ENCODE measurements around the gene OSBPL2.

The OSBPL2 gene

DNA sequence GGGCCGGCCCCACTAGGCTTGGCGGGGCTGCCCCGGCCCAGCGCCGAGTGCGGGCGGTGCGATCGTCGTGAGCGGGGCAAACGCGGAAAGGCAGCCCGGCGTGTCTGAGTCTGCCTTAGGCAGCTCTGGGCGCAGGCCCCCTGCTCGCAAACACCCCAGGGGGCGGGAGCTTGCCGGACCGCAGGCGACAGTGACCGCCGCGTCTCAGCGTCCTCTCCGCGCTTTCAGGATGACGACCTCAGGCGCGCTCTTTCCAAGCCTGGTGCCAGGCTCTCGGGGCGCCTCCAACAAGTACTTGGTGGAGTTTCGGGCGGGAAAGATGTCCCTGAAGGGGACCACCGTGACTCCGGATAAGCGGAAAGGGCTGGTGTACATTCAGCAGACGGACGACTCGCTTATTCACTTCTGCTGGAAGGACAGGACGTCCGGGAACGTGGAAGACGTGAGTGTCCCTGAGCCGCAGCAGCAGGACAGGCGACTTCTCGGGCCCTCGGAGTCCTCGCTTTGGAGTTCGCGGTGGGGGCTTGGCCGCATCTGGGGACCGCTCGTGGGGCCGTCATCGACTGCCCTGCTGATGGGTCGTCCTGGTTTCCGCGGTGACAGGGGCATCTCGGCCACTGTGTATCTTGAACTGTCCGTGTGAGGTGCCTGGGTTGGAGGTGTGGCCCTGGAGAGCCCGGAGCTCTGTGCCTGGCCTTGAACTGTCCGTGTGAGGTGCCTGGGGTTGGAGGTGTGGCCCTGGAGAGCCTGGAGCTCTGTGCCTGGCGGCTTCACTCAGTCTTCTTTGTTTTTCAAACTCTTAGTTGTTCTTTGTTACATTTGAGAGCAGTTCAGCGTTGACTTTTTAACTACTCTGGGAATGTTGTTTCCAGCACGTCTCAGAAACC lies 65.3 kb downstream of the OSBPL2 start:
- DNase-seq = no peak

DNA sequence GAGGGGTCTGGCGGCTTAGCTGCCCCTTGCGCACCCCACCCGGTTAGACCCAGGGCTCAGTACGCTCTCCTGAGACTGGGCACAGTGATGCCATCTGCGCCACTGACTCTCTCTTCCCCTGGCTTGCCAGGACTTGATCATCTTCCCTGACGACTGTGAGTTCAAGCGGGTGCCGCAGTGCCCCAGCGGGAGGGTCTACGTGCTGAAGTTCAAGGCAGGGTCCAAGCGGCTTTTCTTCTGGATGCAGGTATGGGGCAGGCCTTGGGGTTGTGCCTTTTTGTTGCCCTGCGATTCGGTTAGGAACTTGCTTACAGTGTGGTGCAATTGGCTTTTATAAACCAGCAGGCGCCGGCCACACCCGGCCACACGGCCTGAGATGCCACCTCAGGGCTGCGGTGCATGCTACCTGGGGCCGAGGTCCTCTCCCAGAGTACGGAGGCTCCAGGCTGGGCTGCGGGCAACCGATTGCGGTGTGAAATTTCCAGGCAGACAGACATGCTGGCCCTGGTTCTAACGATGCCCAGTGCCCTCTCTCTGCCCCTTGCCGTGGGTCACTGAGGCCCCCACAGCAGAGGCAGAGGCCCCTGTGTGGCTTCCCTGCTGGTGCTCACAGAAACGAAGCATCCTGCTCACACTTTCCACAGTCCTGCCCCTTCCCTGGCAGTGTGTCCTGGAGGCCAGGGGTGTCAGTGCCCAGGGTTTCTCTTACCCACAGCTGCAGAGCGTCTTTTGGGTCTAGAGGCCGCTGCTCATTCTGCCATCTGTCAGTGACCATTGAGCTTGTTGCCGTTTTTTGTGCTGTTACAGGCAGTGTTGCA lies 66.2 kb downstream of the OSBPL2 start:
- no peak for DNase-seq

DNA sequence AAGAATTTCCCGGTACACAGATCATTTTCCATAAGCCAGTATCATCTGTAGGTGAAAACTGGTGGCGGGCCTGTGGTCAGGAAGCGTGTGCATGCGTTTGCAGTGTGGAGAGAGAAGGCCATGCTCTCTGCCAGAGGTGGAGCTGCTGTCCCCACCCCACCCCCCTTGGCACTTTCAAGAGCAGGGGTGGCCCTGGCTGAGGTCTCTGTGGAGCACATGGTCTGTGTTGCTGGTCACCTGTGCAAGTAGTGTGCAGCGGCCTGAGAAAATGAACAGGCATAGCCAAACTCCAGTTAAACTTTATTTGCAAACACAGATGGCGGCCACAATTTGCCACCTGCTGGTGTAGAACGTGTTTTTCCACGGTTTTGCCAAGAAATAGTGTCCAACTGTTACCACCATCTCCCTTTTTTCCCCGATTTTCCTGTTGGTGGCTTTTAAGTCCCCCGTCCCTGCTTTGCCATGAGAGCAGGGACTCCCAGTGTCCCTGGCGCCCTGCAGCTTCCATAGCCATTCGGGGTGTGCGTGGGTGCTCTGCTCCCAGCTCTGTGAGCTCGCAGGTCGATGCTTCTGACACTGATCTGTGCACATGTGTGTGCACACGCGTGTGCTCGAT lies 66.9 kb downstream of the OSBPL2 start:
- DNase-seq = no peak

DNA sequence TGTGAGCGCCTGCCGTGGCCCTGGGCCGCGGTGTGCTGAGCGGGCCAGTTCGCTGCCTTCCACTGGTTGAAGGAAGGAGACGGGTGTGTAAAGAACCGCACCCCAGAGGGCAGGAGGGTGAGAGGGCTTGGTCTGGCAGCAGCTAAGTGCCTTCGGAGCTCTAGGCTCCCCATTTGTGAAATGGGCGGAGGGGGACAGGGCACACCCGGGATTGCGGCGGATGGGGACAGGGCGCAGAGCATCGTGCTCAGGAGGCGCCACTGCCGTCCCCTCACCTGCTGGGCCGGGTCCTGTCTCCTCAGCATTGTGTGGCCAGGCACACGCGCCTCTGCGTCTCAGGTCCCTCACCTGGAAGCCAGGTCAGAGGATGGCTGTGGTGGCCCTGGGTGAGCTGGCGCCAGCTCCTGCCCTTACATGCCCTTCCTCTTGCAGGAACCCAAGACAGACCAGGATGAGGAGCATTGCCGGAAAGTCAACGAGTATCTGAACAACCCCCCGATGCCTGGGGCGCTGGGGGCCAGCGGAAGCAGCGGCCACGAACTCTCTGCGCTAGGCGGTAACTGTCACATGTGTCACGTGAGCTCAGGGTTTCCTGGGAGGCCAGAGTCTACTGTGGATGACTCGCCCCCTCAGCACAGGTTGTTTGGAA lies 67.6 kb downstream of the OSBPL2 start:
- no peak for DNase-seq

DNA sequence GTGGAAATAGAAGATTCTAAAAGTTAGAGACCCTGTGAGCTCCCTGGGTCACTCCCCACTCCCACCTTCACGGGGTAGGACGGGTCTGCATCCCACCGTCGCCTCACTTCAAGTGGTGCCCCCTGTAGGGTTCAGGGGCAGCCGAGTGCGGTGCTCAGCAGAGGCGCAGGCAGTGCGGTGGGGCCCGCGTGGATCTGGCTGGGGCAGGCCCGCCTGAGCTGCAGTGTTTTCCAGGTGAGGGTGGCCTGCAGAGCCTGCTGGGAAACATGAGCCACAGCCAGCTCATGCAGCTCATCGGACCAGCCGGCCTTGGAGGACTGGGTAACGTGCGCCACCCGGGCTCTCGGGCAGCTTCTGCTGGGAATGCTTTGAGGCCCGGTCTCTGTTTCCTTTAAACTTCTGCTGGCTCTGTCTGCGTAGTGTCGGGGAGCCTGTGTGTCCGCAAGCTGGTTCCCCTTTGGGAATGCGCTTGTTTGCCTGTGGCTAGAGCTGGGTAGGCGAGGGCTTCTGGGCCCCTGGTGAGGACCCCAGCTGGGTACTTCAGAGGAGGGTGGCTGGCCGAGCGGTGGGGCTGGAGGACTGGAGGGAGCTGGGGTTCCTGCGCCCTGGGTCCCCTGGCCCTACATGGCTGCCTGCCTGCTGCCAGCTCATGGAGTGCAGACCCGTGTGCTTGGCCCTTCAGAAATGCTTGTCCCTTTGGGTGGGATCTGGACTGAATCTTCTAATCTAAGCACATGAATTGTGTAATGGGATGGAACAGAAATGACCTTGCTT lies 68.3 kb downstream of the OSBPL2 start:
- DNase-seq = no peak

DNA sequence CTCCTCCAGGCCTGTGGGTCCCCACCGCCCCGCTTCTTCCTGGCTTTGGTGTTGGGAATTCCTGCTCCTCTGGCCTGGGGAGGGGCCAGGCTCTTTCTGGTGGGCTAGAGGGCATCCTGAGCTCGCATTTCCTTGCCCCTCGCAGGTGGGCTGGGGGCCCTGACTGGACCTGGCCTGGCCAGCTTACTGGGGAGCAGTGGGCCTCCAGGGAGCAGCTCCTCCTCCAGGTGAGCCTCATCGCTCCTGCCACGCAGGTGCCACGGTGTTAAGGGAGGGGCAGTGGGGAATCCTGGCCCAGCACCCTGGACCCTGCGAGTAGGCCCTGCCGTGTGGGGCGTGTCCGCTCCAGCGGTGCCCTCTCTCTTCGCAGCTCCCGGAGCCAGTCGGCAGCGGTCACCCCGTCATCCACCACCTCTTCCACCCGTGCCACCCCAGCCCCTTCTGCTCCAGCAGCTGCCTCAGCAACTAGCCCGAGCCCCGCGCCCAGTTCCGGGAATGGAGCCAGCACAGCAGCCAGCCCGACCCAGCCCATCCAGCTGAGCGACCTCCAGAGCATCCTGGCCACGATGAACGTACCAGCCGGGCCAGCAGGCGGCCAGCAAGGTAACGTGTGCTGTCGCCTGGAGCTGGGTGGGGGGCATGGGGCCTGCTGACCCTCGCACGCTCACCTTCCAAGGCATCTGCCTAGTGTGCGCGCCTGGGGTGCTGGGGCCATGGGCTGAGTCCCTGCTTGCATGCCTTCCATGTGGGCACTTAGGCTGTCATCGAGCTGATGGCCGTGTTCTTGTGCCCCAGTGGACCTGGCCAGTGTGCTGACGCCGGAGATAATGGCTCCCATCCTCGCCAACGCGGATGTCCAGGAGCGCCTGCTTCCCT lies 69.1 kb downstream of the OSBPL2 start:
- DNase-seq = no peak

DNA sequence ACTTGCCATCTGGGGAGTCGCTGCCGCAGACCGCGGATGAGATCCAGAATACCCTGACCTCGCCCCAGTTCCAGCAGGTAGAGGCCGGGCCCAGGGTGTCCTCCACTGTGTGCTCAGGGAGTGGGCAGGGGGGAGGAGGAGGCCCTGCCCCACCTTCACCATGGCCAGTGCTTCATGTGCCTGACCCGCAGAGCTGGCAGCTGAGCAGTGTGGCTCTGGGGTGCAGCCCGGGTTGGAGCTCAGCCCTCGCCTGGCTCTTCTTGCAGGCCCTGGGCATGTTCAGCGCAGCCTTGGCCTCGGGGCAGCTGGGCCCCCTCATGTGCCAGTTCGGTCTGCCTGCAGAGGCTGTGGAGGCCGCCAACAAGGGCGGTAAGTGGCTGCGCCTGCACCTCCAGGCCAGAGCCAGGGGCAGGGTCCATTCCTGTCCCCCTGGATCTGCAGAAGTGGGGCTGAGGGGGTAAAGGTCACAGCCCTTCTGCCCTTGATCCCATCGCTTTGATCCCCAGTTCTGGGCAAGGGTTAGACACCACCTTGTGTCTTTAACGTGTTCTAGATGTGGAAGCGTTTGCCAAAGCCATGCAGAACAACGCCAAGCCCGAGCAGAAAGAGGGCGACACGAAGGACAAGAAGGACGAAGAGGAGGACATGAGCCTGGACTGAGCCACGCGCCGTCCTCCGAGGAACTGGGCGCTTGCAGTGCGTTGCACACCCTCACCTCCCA lies 69.9 kb downstream of the OSBPL2 start:
- DNase-seq = no peak

DNA sequence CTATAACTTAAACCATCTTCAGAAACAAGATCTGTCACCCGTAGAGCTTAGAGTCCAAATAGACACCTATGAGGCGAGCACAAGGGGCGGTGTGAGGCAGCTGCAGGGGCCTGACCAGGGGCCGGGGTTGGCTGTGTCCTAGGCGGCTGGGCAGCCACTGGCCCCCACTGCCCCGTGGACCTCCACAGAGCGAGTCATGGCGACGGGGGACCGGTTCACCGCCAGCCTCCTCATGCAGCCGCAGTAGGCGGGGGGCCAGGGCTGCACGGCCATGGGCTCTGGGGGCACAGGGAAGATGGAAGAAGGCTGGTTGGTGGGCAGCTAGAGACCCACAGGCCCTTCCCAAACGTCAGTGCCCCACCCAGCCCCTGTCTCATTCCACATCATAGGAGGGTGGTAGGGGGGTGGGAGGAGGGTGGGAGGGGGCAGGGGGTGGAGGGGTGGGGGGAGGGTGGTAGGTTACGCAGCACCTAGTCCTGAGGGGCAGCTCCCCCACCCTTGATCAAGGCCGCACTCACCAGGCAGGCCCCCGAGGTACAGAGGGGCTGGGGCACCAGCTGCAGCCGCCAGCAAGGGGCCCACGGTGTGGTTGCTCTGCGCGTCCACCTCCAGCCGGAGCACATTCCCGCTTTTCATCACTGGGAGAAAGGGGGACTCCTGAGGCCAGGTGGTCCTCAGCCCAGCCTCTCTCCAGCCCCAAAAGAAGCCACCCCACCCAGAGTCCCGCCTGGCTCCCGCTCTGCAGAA lies 71.0 kb downstream of the OSBPL2 start:
- no peak for DNase-seq

DNA sequence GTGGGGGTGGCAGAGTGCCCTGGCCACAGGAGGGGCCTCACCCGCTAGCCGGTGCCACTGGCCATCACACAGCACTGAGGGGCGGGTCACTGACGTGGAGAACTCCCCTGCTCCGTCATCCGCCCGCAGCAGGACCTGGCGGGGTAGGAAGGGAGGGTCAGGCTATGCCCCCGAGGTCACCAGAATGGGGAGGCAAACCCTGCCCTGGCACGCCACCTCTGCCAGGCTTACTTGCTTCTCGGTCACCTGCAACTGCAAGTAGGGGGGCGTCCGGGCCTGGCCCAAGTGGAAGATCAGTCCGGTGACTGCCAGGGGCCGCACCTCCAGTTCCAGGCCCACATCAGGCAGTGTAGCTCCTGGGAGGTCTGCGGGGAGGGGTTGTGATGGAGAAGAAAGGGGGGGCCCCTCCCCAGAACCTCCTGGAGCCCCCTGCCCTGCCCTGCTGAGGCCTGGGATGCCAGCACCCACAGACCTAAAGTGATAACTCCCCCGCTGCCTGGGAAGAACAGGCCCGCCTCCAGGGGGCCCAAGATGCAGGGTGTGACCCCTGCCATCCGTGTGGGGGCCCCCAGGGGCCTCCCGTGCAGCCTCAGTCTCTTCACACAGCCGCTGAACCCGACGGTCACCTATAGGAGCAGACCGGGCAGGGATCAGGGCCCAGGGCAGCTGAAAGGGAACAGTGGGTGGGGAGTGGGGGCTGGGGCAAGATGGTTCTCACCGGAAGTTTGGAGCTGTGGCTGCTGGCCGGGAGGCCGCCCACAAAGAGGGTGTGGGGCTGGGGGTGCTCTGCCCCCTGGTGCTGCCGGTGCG lies 71.8 kb downstream of the OSBPL2 start:
- no peak for DNase-seq

DNA sequence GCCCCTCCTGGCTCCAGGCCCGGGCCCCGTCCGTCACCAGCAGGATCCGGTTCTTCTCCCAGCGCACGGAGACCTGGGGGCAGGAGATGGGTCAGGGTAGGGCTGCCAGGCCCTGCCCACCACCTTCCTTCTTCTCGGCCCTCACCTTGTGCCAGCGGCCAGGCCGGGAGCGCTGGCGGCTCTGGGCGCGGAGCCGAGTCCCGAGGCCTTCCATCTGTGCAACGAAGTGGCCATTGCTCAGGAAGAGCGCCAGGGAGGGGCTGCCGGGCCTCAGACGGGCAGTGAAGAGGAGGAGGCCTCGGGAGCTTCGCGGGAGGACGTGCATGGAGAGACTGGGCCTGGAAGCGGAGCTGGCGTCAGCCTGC lies 72.4 kb downstream of the OSBPL2 start:
- DNase-seq = no peak

DNA sequence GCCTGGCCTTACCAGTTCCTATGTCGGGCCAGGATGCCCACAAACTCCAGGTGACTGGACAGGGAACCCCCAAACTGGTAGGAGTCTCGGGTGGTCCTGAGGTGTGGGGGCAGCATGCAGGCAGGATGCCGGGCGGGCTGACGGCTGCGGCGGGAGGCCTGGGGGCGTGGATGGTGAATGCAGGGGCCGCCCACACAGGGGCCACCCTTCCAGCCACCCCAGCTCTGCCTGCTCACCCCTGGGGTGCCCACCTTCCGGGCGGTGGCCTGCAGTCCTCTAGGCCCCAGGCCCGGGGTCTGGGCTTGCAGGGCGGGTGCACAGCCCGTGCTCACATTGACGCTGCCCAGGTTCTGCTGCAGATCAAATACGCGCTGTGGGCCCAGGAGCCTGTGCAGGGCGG lies 72.8 kb downstream of the OSBPL2 start:
- no peak for DNase-seq

DNA sequence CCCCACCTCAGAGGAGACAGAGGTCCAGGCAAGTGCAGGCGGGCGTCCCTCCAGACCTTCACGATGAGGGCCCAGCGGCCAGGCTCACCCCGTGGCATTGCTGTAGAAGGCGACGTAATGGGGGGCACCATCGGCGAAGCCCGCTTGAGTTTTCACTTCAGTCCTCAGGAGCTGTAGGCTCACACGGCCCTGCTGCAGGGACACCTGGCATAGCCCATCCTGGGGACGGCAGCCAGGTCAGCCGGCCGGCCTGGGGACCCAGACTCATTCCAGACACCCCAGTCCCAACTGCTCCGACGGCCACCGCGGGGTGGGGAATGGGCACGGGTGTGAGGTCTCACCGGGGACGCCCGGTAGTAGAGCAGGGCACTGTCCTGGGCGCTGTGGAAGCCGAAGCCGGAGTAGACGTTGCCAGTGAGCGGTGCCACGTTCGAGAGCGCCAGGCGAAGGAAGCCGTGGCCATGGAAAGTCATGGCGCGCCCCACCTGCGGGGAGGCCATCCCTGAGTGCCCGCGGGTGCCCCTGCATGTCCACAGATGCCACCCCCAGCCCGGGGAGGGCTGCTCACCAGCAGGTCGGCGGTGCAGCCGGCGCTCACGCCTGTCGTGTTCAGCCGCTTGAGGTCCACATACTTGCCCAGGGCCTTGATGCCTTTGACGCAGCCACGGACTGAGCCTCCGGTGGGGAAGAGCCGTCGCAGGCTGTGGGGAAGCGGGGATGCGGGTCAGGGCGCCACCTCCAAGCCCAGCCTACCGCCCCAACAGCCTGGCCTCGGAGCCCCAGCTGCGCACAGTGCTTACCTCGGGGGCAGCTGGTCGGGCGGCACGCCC lies 73.7 kb downstream of the OSBPL2 start:
- DNase-seq = no peak

DNA sequence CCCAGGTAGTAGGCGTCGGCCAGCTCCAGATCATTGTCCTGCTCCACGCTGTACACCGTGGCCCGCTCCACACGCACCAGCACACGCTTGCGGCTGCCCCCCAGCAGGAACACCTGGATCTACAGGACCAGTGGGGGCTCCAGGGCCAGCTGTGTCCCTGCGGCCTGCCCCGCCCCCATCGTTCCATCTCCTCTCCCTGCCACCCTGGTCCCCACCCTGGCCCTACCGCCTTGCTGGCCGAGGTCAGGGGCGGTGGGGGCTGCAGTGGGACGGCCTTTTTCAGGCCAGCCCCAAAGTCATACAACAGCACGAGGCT lies 74.3 kb downstream of the OSBPL2 start:
- no peak for DNase-seq

DNA sequence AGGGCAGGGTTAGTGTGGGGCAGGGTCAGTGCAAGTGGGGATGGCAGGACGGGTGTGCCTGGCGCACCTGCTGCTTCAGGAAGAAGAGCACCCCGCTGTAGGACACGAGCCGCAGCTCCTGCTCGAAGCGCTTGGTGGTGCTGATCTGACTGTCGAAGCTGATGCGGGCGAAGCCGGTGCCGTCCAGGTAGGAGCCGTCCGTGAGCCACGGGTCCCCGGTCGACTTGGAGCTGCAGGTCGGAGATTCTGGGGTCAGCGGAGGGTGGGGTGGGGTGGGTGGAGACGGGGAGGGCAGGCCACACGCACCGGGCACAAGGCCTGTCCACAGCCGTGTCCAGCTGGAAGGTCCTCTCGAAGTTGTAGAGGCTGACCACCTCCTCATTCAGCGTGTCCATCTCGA lies 74.7 kb downstream of the OSBPL2 start:
- no peak for DNase-seq

DNA sequence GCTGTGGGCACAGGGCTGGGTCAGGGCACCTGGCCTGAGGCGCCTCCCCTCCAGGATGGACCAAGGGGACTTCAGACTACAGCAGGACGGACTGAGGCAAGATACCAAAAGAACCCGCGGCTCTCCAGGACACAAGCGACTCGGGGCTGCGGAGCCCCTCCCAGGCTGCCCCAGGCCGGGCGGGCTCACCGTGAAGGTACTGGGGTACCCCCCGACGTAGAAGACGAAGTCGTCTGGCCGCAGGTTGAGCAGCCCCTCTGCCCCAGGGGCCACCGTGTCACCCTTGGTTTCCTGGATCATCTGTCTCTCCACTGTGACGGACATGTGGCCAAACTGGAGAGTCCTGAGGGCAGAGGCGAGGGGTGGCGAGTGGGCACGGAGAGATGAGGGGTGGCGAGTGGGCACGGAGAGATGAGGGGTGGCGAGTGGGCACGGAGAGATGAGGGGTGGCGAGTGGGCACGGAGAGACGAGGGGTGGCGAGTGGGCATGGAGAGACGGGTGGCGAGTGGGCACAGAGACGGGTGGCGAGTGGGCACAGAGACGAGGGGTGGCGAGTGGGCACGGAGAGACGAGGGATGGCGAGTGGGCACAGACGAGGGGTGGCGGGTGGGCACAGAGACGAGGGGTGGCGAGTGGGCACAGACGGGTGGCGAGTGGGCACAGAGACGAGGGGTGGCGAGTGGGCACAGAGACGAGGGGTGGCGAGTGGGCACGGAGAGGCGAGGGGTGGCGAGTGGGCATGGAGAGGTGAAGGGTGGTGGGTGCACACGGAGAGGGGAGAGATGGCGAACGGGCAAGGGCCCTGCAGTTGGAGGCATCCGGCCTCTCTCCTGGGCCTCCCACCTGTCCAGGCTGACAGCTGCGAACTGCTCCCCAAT lies 75.4 kb downstream of the OSBPL2 start:
- no peak for DNase-seq

DNA sequence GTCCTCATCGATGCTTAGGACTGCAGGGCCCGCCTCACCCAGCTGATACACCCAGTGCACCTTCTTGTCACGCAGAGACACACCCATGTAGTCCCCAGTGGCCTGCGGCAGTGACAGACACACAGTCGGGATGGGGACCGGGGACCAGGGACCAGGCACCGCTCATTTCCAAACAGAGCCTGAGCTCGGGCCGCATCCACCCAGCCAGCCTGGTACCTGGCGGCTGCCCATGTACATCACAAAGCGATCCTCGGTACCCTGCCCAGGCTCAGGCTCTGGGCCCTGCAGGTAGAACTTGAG lies 76.0 kb downstream of the OSBPL2 start:
- DNase-seq = no peak

DNA sequence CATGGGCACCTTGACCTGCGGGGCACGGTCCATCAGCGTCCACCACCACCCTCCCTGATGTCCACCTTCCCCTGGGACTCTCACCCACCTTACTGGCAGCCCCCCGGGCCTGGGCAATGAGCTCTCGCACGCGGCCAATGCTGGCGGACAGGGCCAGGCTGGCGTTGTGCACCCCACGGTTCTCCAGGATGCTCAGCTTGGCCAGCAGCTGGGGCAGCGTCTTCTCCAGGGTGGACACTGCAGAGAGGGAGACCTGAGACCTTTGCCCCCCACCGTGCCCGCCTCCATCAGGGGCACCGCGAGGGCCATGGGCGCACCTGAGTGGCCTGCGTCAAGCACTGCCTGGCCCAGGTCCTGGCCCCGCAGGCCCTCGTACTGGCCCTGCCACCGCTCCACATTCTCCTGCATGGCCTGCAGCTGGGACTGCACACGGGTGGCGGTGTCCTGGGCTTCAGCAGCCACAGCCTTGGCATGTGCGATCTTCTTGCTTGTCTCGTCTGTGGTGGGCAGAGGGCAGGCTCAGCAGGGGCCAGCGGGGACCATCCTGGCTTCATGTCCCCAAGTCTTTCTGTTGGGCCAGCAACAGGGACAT lies 76.5 kb downstream of the OSBPL2 start:
- no peak for DNase-seq
